A673 (cell line): ENCODE results near the gene USP20.

Source experiments
- EZH2 ChIP-seq: fragments of 200-600 bp; sonication (generic); IDR thresholded peaks from 2 replicates; pipeline ENCODE4 v1.6.1; 2017; ENCODE audit warnings: borderline replicate concordance, low read depth, mild to moderate bottlenecking, mixed read lengths, antibody characterized with exemption, low read length; ENCODE audit not compliant: poor library complexity, severe bottlenecking
- TF ChIP-seq, protein P1 (sequence below): fragments of 300-800, 200-600 bp; sonication (generic); conservative IDR thresholded peaks from 2 replicates; pipeline ENCODE4 v1.5.1; 2017; ENCODE audit warnings: low read depth, mild to moderate bottlenecking, antibody characterized with exemption, low read length, moderate library complexity, mixed read lengths

DNA sequence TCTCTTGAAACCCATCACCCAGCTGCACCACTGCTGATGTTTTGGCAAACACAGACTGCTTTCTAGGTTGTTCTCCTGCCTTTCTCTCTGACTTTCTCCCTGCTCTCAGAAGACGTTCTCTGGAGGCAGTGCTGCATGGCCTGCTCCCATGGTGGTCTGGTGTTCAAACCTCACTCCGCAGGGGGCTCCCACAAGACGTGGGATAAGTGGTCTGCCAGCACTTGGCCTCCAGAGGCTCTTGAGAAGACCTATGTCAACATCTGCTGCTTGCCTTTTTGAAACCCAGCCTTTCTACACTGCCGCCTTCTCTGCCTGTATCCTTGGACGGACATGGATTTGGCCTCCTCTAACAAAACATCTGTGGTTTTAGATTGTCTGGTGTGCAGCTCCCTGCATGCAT is 16.6 kb downstream of the USP20 start:
- TF ChIP-seq, protein P1, sequence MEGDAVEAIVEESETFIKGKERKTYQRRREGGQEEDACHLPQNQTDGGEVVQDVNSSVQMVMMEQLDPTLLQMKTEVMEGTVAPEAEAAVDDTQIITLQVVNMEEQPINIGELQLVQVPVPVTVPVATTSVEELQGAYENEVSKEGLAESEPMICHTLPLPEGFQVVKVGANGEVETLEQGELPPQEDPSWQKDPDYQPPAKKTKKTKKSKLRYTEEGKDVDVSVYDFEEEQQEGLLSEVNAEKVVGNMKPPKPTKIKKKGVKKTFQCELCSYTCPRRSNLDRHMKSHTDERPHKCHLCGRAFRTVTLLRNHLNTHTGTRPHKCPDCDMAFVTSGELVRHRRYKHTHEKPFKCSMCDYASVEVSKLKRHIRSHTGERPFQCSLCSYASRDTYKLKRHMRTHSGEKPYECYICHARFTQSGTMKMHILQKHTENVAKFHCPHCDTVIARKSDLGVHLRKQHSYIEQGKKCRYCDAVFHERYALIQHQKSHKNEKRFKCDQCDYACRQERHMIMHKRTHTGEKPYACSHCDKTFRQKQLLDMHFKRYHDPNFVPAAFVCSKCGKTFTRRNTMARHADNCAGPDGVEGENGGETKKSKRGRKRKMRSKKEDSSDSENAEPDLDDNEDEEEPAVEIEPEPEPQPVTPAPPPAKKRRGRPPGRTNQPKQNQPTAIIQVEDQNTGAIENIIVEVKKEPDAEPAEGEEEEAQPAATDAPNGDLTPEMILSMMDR, result no peak
- no peak for TF ChIP-seq EZH2
